SK-N-SH treated with all-trans-retinoic acid at 6 μM for 48 hours (cell line): Measurements from ENCODE around the gene ZNF484.
"Not testable (repeated sequence)": the region's sequence is repeated elsewhere in the genome, so short reads cannot be mapped to it uniquely, and the experiment has no call there.

Experiments used
- ATAC-seq: fragments of 200-7000 bp; cut with Tn5 transposase; 3 replicates; pipeline ENCODE4 v1.9.1; 2020; ENCODE audit warnings: mild to moderate bottlenecking, moderate library complexity
- BACH2 ChIP-seq: fragments of 250-450 bp; sonication (Bioruptor Pico); IDR thresholded peaks from 2 replicates; pipeline ENCODE4 v1.9.0; 2021; ENCODE audit warnings: mild to moderate bottlenecking, borderline replicate concordance
- CSDC2 ChIP-seq: fragments of 250-450 bp; sonication (Bioruptor Pico); IDR thresholded peaks from 2 replicates; pipeline ENCODE4 v1.5.0; 2020; ENCODE audit warnings: mild to moderate bottlenecking, moderate library complexity
- ESRRG ChIP-seq: fragments of 250-450 bp; sonication (Bioruptor Pico); IDR thresholded peaks from 2 replicates; pipeline ENCODE4 v1.6.1; 2021; ENCODE audit warnings: mild to moderate bottlenecking
- GLIS3 ChIP-seq: fragments of 250-450 bp; sonication (Bioruptor Pico); IDR thresholded peaks from 2 replicates; pipeline ENCODE4 v1.5.0; 2020; ENCODE audit warnings: mild to moderate bottlenecking, moderate library complexity
- ISL1 ChIP-seq: fragments of 250-450 bp; sonication (Bioruptor Pico); IDR thresholded peaks from 2 replicates; pipeline ENCODE4 v2.1.2; 2022; ENCODE audit warnings: mild to moderate bottlenecking, moderate library complexity
- OSR1 ChIP-seq: fragments of 250-450 bp; sonication (Bioruptor Pico); IDR thresholded peaks from 2 replicates; pipeline ENCODE4 v1.8.0; 2022; ENCODE audit warnings: moderate library complexity, mild to moderate bottlenecking, inconsistent platforms
- PPARA ChIP-seq: fragments of 250-450 bp; sonication (Bioruptor Pico); IDR thresholded peaks from 2 replicates; pipeline ENCODE4 v1.5.0; 2020; ENCODE audit warnings: mild to moderate bottlenecking, borderline replicate concordance
- RARB ChIP-seq: fragments of 250-450 bp; sonication (Bioruptor Pico); IDR thresholded peaks from 2 replicates; pipeline ENCODE4 v1.8.0; 2021; ENCODE audit warnings: mild to moderate bottlenecking, moderate library complexity
- SNAI2 ChIP-seq: fragments of 250-450 bp; sonication (Bioruptor Pico); IDR thresholded peaks from 2 replicates; pipeline ENCODE4 v1.5.0; 2020; ENCODE audit warnings: mild to moderate bottlenecking, moderate library complexity
- TCF4 ChIP-seq: fragments of 250-450 bp; sonication (Bioruptor Pico); IDR thresholded peaks from 2 replicates; pipeline ENCODE4 v1.8.0; 2021; ENCODE audit warnings: mild to moderate bottlenecking, moderate library complexity, borderline replicate concordance
- ZFP3 ChIP-seq: fragments of 250-450 bp; sonication (Bioruptor Pico); IDR thresholded peaks from 2 replicates; pipeline ENCODE4 v1.5.0; 2020; ENCODE audit warnings: mild to moderate bottlenecking, moderate library complexity
- ZFP30 ChIP-seq: fragments of 450-650 bp; formaldehyde crosslinking; IDR thresholded peaks from 2 replicates; pipeline ENCODE4 v1.5.0; 2022; ENCODE audit warnings: mild to moderate bottlenecking, moderate library complexity
- ZNF565 ChIP-seq: fragments of 450-650 bp; formaldehyde crosslinking; conservative IDR thresholded peaks from 2 replicates; pipeline ENCODE4 v1.5.0; 2020; ENCODE audit warnings: low read depth, mild to moderate bottlenecking, moderate library complexity
- ZNF70 ChIP-seq: fragments of 450-650 bp; formaldehyde crosslinking; IDR thresholded peaks from 2 replicates; pipeline ENCODE4 v1.5.0; 2020; ENCODE audit warnings: mild to moderate bottlenecking, moderate library complexity
- ZNF8 ChIP-seq: fragments of 450-650 bp; formaldehyde crosslinking; IDR thresholded peaks from 2 replicates; pipeline ENCODE4 v1.5.0; 2020; ENCODE audit warnings: mild to moderate bottlenecking, moderate library complexity
- TF ChIP-seq, protein P1 (sequence below): fragments of 250-450 bp; sonication (Bioruptor Pico); IDR thresholded peaks from 2 replicates; pipeline ENCODE4 v1.5.0; 2020; ENCODE audit warnings: mild to moderate bottlenecking, moderate library complexity
- TF ChIP-seq, protein P2 (sequence below): fragments of 250-450 bp; sonication (Bioruptor Pico); IDR thresholded peaks from 2 replicates; pipeline ENCODE4 v1.8.0; 2021; ENCODE audit warnings: low read depth, mild to moderate bottlenecking, moderate library complexity, borderline replicate concordance
- TF ChIP-seq, protein P3 (sequence below): fragments of 250-450 bp; sonication (Bioruptor Pico); IDR thresholded peaks from 2 replicates; pipeline ENCODE4 v1.5.1; 2021; ENCODE audit warnings: mild to moderate bottlenecking, moderate library complexity
- TF ChIP-seq, protein P4 (sequence below): fragments of 250-450 bp; sonication (Bioruptor Pico); IDR thresholded peaks from 2 replicates; pipeline ENCODE4 v1.8.0; 2020; ENCODE audit warnings: mild to moderate bottlenecking, moderate library complexity, borderline replicate concordance

Gene ZNF484

DNA sequence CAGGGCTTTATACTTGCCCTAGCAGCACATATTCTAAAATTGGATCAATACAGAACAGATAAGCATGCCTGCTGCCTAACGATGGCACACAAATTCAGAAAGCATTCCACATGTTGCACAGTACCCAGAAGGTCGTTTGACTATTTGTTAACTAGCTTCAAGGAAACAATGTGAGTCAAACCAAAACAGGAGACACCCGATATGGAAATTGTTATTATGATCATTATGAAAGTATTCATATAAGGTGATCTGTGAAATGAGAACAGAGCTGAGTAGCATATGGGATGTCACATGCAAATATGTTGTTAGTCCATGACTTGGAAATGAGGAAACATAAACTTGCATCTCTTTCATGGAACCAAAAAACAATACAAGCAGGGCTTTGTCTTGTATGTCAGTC lies 56.9 kb downstream of the ZNF484 start:
- no peak for ATAC-seq
- no peak for TF ChIP-seq GLIS3
- TF ChIP-seq, protein P1, sequence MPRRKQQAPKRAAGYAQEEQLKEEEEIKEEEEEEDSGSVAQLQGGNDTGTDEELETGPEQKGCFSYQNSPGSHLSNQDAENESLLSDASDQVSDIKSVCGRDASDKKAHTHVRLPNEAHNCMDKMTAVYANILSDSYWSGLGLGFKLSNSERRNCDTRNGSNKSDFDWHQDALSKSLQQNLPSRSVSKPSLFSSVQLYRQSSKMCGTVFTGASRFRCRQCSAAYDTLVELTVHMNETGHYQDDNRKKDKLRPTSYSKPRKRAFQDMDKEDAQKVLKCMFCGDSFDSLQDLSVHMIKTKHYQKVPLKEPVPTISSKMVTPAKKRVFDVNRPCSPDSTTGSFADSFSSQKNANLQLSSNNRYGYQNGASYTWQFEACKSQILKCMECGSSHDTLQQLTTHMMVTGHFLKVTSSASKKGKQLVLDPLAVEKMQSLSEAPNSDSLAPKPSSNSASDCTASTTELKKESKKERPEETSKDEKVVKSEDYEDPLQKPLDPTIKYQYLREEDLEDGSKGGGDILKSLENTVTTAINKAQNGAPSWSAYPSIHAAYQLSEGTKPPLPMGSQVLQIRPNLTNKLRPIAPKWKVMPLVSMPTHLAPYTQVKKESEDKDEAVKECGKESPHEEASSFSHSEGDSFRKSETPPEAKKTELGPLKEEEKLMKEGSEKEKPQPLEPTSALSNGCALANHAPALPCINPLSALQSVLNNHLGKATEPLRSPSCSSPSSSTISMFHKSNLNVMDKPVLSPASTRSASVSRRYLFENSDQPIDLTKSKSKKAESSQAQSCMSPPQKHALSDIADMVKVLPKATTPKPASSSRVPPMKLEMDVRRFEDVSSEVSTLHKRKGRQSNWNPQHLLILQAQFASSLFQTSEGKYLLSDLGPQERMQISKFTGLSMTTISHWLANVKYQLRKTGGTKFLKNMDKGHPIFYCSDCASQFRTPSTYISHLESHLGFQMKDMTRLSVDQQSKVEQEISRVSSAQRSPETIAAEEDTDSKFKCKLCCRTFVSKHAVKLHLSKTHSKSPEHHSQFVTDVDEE (CRISPR knock-in tag) = no peak
- TF ChIP-seq ZNF8 = no peak
- TF ChIP-seq SNAI2 = no peak
- no peak for TF ChIP-seq BACH2
- TF ChIP-seq ZNF565 (CRISPR knock-in tag) = no peak

DNA sequence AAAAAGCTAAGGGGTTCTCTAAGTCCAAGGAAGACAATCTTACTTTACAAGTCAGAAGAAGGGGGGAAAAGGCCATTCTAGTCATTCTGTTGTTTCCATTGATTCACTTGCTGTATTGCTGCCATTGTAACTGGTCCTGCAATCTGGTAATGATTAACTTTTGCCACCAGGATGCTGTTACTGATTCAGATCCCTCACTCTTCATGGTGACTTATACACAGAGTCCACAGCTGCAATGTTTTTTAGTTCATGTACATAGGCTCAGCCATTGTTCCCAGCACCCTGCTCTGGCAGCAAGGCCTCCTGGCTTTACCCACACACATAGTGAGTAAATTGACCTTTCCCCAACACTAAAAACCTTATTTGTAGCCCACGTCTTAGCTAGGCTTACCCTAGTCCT lies 57.9 kb downstream of the ZNF484 start:
- ATAC-seq = not testable (repeated sequence)

DNA sequence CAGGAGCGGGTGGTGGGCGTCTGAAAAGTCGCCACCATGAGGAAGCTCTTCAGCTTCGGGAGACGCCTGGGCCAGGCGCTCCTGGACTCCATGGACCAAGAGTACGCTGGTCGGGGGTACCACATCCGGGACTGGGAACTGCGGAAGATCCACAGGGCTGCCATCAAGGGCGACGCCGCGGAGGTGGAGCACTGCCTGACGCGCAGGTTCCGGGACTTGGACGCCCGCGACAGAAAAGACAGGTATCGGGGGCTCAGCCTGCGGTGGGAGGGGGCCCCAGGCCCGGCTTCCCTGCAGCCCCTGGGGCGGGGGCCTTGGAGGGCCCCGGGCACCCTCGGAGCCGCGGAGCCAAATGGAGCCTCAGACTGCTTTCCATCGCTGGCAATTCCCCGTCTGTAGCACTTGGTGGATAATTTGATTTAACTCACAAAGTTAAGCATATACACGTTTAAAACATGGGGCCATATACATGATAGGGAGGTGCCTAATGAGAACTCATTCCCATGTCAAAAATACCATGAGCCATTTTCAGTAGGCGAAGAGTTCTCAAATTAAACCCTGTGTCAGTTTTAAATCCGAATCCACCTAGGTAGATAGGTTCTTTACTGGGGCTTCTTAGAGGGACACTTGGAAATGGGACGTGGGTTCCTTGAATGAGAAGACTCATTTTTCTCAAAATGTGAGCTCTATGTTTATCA lies 68.1 kb downstream of the ZNF484 start:
- ATAC-seq = not testable (repeated sequence)

DNA sequence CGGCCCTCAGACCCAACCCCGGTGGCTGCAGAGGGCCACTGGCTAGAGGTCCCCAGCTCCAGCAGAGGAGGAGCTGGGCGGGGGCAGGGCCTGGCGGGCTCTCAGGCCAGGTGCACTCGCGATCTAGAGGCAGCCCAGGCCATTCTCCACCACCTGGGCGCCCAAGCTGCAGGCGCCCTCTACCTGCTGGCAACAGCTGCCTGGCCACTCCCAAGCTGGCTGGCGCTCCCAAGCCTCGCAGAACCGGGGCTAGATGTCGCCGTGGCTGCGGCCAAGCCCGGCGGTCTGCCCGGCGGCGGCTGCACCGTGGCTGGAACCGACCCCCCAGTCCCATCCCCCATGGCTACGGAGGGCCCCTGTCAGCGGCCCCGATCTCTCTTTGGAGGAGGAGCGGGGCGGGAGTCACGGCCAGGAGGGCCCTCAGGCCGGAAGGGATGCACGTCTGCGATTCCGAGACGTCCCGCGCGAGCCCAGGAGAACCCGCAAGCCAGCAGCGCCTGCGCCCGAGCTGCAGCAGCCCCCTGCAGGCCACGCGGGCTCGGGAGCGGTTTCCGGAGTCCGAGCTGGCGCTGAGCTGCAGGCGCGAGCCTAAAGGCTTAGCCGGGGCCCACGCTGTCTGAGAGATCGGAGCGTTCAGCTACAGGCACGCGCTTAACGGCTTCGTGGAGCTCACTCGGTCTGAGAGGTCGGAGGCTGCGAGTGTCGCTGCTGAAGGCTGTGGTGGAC lies 68.9 kb downstream of the ZNF484 start:
- ATAC-seq = peak; percentile 79

DNA sequence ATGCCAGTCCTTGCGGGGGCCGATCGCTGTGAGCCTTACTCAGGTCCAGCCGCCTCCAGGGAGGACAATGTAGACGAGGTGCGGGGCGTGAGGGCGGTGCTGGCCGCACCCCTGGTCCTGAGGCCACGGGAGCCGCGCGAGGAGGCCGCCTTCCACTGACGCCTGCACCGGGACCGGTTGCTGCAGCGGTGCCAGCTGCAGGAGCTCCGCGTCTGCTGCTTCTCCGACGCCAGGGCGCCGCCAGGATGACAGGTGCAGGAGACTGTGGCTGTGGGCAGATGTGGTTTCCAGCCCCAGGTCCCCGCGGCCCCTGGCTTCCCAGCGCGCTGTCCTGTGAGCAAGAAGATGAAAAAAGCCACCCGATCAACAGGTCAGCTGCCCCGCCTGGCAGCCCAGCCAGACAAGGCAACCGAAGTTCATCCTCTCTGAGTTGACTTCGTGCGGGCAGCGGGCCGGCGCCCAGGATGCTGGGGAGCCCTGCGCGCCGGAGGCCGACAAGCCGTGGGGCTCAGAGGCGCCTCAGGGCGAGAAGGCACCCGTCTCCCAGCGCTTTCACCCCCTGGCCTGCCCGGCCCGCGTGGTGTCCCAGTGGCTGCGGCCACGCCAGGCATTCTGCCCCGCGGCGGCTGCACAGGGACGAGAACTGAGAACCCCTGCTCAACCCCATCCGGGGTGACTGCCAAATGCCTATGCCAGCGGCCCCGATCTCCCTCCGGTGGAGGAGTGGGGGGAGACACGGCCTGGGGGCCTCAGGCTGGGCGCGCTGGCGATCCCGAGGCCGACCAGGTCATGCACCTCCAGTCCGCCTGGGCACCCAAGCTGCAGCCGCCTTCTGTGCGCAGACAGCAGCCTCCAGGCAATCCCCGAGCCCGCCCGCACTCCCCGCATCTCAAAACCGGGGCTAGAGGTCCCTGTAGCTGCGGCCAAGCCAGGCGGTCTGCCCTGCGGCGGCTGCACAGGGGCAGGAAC lies 69.8 kb downstream of the ZNF484 start:
- TF ChIP-seq, protein P2, sequence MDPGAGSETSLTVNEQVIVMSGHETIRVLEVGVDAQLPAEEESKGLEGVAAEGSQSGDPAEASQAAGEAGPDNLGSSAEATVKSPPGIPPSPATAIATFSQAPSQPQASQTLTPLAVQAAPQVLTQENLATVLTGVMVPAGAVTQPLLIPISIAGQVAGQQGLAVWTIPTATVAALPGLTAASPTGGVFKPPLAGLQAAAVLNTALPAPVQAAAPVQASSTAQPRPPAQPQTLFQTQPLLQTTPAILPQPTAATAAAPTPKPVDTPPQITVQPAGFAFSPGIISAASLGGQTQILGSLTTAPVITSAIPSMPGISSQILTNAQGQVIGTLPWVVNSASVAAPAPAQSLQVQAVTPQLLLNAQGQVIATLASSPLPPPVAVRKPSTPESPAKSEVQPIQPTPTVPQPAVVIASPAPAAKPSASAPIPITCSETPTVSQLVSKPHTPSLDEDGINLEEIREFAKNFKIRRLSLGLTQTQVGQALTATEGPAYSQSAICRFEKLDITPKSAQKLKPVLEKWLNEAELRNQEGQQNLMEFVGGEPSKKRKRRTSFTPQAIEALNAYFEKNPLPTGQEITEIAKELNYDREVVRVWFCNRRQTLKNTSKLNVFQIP (CRISPR knock-in tag) = no peak
- TF ChIP-seq ZNF8 (no peak), ESRRG (CRISPR knock-in tag) (no peak), ZFP30 (CRISPR knock-in tag) (no peak)
- TF ChIP-seq, protein P3, sequence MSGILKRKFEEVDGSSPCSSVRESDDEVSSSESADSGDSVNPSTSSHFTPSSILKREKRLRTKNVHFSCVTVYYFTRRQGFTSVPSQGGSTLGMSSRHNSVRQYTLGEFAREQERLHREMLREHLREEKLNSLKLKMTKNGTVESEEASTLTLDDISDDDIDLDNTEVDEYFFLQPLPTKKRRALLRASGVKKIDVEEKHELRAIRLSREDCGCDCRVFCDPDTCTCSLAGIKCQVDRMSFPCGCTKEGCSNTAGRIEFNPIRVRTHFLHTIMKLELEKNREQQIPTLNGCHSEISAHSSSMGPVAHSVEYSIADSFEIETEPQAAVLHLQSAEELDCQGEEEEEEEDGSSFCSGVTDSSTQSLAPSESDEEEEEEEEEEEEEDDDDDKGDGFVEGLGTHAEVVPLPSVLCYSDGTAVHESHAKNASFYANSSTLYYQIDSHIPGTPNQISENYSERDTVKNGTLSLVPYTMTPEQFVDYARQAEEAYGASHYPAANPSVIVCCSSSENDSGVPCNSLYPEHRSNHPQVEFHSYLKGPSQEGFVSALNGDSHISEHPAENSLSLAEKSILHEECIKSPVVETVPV (CRISPR knock-in tag) = no peak
- peak; percentile 44 for ATAC-seq

More for the DNA sequence above, 68.9 kb downstream of the ZNF484 start:
- no peak for TF ChIP-seq PPARA
- TF ChIP-seq ZFP30 (CRISPR knock-in tag) = no peak
- TF ChIP-seq ZFP3 (CRISPR knock-in tag) = no peak
- TF ChIP-seq ISL1 (CRISPR knock-in tag) = no peak
- no peak for TF ChIP-seq GLIS3
- TF ChIP-seq, protein P1 (CRISPR knock-in tag) = no peak
- no peak for TF ChIP-seq CSDC2 (CRISPR knock-in tag)
- TF ChIP-seq ZNF70 = no peak
- no peak for TF ChIP-seq TCF4 (CRISPR knock-in tag)
- TF ChIP-seq, protein P4, sequence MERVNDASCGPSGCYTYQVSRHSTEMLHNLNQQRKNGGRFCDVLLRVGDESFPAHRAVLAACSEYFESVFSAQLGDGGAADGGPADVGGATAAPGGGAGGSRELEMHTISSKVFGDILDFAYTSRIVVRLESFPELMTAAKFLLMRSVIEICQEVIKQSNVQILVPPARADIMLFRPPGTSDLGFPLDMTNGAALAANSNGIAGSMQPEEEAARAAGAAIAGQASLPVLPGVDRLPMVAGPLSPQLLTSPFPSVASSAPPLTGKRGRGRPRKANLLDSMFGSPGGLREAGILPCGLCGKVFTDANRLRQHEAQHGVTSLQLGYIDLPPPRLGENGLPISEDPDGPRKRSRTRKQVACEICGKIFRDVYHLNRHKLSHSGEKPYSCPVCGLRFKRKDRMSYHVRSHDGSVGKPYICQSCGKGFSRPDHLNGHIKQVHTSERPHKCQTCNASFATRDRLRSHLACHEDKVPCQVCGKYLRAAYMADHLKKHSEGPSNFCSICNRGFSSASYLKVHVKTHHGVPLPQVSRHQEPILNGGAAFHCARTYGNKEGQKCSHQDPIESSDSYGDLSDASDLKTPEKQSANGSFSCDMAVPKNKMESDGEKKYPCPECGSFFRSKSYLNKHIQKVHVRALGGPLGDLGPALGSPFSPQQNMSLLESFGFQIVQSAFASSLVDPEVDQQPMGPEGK (CRISPR knock-in tag) = no peak
- TF ChIP-seq RARB = no peak
- TF ChIP-seq OSR1 (CRISPR knock-in tag) = no peak
- TF ChIP-seq, all 23 proteins: peak for 0
